Natural killer cell (primary cell): ENCODE data around the gene ZMAT2. TPM values are rescaled to one million over a fixed set of nuclear protein-coding genes. Genes with fewer than 3 reads are reported as not detected.

Source experiments
- ATAC-seq, 3 donors: fragments of 150-1000 bp in 2 of 3; fragments of 200-7000 bp in 1 of 3; cut with Tn5 transposase; 1 replicate in 1 of 3; 2 replicates in 2 of 3; pipeline ENCODE4 v1.10.0; 2021; ENCODE audit warnings: mild to moderate bottlenecking in 2 of 3, moderate library complexity in 2 of 3
- DNase-seq, 2 donors: peaks; one replicate each; pipeline versions ENCODE4 v3.0.0 to v3.0.0-alpha.2; 2013 to 2021; ENCODE audit warnings: mixed read lengths in 1 of 2
- H3K27ac ChIP-seq: one replicate; pipeline ENCODE4 v1.5.1; 2013; ENCODE audit warnings: mild to moderate bottlenecking, low read length
- H3K27me3 ChIP-seq: one replicate; pipeline ENCODE4 v1.6.1; 2013; ENCODE audit warnings: low read length; ENCODE audit not compliant: control insufficient read depth, insufficient read depth
- H3K36me3 ChIP-seq: one replicate; pipeline ENCODE4 v1.6.1; 2013; ENCODE audit warnings: low read length; ENCODE audit not compliant: control insufficient read depth, insufficient read depth
- H3K4me1 ChIP-seq: one replicate; pipeline ENCODE4 v1.6.1; 2013; ENCODE audit warnings: low read length; ENCODE audit not compliant: control insufficient read depth, insufficient read depth
- H3K4me3 ChIP-seq: one replicate; pipeline ENCODE4 v1.5.1; 2013; ENCODE audit warnings: low read length
- H3K9me3 ChIP-seq: one replicate; pipeline ENCODE4 v1.6.1; 2013; ENCODE audit warnings: low read length; ENCODE audit not compliant: control insufficient read depth, insufficient read depth
- H3K27ac Mint-ChIP-seq, 2 donors: one replicate each; pipeline ENCODE4 v1.8.0; 2022; ENCODE audit warnings: mild to moderate bottlenecking in 2 of 2, mixed read lengths in 2 of 2, moderate library complexity in 1 of 2
- H3K27me3 Mint-ChIP-seq, 2 donors: one replicate each; pipeline ENCODE4 v1.8.0; 2022; ENCODE audit warnings: low read depth in 2 of 2, mixed read lengths in 2 of 2
- H3K36me3 Mint-ChIP-seq: one replicate; pipeline ENCODE4 v1.8.0; 2022; ENCODE audit warnings: mixed read lengths
- H3K4me1 Mint-ChIP-seq, 2 donors: one replicate each; pipeline ENCODE4 v1.8.0; 2022; ENCODE audit warnings: mixed read lengths in 2 of 2
- H3K4me3 Mint-ChIP-seq: one replicate; pipeline ENCODE4 v1.8.0; 2022; ENCODE audit warnings: mild to moderate bottlenecking, moderate library complexity, mixed read lengths
- H3K9me3 Mint-ChIP-seq, 2 donors: one replicate each; pipeline ENCODE4 v1.8.0; 2022; ENCODE audit warnings: mixed read lengths in 2 of 2
- CTCF ChIP-seq: fragments of 200-600 bp; IDR thresholded peaks from one replicate; pipeline ENCODE4 v1.8.0; 2022; ENCODE audit warnings: antibody characterized with exemption
- WGBS: methylation state at CpG from one replicate; pipeline ENCODE4 v1.1.7; 2013; ENCODE audit warnings: missing lambda C conversion rate; ENCODE audit not compliant: insufficient coverage; 5-methylcytosine and 5-hydroxymethylcytosine counted together
- intact Hi-C: fragments of 100-400 bp; cut with micrococcal nuclease; formaldehyde crosslinking; loops from one replicate; pipeline ENCODE4 v1.14.2; 2022
- total RNA-seq, 4 donors: library from RNA; stranded (reverse); fragments of 120-200 nt in 1 of 4; gene quantifications; one replicate each; pipeline versions ENCODE4 v1.2.3 to v1.2.4, GENCODE V29; 2013 to 2022

The ZMAT2 gene
- total RNA-seq, 3 donors from 2014 or later (not counting 1 experiment from before 2014, with no cell fraction given) = 47.0 to 50.4 (median 49.5) TPM

DNA sequence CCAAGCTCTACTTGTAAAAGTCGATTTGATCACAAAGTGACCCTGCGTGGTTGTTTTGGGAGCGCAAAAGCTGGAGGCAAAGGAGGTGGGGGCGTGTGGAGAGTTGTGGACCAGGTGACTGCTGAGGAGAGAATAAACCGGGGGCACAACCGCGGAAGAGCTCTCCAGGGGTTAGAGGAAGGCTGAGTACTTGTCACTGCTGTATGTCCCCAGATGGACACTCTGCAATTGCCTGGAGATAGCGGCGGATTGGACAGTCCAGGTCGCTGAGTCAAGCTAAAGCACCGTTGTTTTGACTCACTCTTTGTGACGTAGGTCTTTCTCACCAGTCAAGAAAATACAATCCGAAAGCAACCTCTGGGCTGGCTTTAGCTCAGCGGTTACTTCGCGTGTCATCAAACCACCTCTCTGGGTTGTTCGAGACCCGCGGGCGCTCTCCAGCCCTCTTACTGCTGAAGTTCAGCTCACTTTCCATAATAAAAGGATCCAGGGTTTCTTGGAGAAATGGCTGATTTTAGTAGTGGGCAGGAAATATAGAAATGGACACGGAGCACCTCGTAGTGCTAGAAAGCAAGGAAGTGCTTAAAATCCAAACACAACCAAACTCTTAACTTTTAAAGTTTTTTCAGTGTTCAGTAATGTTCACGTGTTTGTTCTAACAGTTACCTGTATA is 25.7 kb downstream of the ZMAT2 start:
- Histone ChIP-seq H3K36me3 (no peaks in the 10 kb centered on the region), H3K4me1 (peaks cover 4% of the 10 kb centered on the region), H3K9me3 (no peaks in the 10 kb centered on the region), H3K27ac (no peak overlapping the region), H3K27me3 (no peaks in the 10 kb centered on the region), H3K4me3 (no peak overlapping the region)
- Mint-ChIP-seq H3K27me3 (peaks cover 29 to 31% of the 10 kb centered on the region in 2 donors), H3K36me3 (no peaks in the 10 kb centered on the region), H3K27ac (peak overlapping the region; percentile 86 to 87), H3K4me1 (peaks cover 9% of the 10 kb centered on the region in 2 donors), H3K9me3 (no peaks in the 10 kb centered on the region), H3K4me3 (peak overlapping the region; percentile 77)
- ATAC-seq = peak; percentile 82 to 92 (median 90)
- intact Hi-C loops = no loop called here
- DNase-seq = peak; percentile 45 to 80
- no peak for TF ChIP-seq CTCF
- WGBS = 19% methylated on average over 23 of the region's 23 CpGs

DNA sequence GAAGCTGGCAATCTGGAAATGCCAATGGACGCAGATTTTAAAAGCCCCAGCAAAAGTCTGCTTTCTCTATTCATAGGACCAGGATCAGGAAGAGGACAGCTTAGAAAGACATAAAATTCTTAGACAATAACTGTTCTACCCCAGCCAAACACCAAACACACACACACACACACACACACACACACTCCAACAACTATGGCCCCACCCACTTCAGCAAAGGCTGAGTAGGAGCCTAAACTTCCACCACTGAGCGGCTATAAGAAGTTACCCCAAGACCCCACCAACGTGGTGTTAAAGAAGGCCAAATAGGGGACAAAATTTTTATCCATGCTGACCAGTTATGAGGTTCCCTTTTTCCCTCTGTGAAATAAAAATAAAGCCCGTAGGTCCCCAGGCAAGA is 32.9 kb downstream of the ZMAT2 start:
- intact Hi-C loops = no loop called here
- H3K36me3 ChIP-seq = no peaks in the 10 kb centered on the region
- 64% methylated on average over 4 of the region's 4 CpGs for WGBS
- no peaks in the 10 kb centered on the region for H3K9me3 ChIP-seq
- no peak overlapping the region for H3K4me3 Mint-ChIP-seq
- no peaks in the 10 kb centered on the region for H3K36me3 Mint-ChIP-seq
- DNase-seq (no peak), ATAC-seq (no peak)
- H3K27ac Mint-ChIP-seq = no peak overlapping the region
- no peaks in the 10 kb centered on the region for H3K9me3 Mint-ChIP-seq
- no peaks in the 10 kb centered on the region for H3K4me1 Mint-ChIP-seq
- peaks cover 32 to 48% of the 10 kb centered on the region in 2 donors for H3K27me3 Mint-ChIP-seq
- TF ChIP-seq CTCF = no peak
- H3K27me3 ChIP-seq = peaks cover 4% of the 10 kb centered on the region
- H3K4me1 ChIP-seq = no peaks in the 10 kb centered on the region
- H3K27ac ChIP-seq = no peak overlapping the region
- no peak overlapping the region for H3K4me3 ChIP-seq

DNA sequence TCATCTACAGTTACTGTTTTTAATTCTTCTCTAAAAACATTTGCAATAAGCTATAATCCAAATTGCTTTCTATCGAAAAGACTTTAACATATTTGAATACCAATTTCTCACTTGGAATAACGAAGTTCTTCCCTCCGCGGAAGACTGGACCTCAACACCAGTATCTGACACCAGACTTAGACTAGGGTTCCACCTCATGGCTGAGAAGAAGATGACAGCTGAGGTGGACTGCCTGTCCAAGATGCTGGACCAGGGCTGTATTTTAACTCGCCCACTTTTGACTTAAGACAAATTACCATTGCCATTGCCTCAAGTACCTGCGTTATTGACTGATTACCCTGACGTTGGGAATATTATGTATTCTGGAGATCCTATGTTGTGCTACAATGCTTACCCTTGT is 34.1 kb downstream of the ZMAT2 start:
- Histone ChIP-seq H3K9me3 (no peaks in the 10 kb centered on the region), H3K27ac (no peak overlapping the region), H3K36me3 (no peaks in the 10 kb centered on the region), H3K4me1 (no peaks in the 10 kb centered on the region), H3K4me3 (no peak overlapping the region), H3K27me3 (peaks cover 4% of the 10 kb centered on the region)
- WGBS = 73% methylated on average over 7 of the region's 7 CpGs
- Mint-ChIP-seq H3K4me3 (no peak overlapping the region), H3K27me3 (peaks cover 27 to 41% of the 10 kb centered on the region in 2 donors), H3K27ac (no peak overlapping the region), H3K4me1 (no peaks in the 10 kb centered on the region), H3K9me3 (no peaks in the 10 kb centered on the region), H3K36me3 (no peaks in the 10 kb centered on the region)
- intact Hi-C loops = no loop called here
- DNase-seq (peak in 1 of 2 donors; percentile 10), ATAC-seq (no peak)
- no peak for TF ChIP-seq CTCF

DNA sequence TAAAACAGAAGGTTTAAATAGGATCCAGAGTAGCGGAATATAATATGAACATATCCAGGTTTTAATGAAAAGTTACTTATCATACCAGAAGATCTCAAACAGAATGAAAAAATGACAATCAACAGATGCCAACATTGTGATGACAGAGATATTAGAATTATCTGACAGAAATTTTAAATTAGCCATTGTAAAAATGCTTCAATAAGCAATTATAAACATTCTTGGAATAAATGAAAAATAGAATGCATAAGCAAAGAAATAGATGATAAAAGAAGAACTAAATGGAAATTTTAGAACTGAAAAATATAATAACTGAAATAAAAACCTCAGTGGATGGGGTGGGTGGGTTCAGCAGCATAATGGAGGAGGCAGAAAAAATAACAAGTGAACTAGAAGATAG is 37.2 kb downstream of the ZMAT2 start:
- intact Hi-C loops = no loop called here
- peaks cover 0 to 2% of the 10 kb centered on the region in 2 donors for H3K9me3 Mint-ChIP-seq
- no peak for DNase-seq
- peaks cover 4% of the 10 kb centered on the region for H3K27me3 ChIP-seq
- no CpG with 5 or more reads among the region's 1 CpG for WGBS
- H3K36me3 ChIP-seq = no peaks in the 10 kb centered on the region
- ATAC-seq = no peak
- no peaks in the 10 kb centered on the region for H3K4me1 Mint-ChIP-seq
- TF ChIP-seq CTCF = no peak
- H3K9me3 ChIP-seq = peaks cover 3% of the 10 kb centered on the region
- no peak overlapping the region for H3K4me3 ChIP-seq
- H3K4me1 ChIP-seq = no peaks in the 10 kb centered on the region
- H3K27ac ChIP-seq = no peak overlapping the region
- no peak overlapping the region for H3K27ac Mint-ChIP-seq
- no peaks in the 10 kb centered on the region for H3K36me3 Mint-ChIP-seq
- H3K4me3 Mint-ChIP-seq = no peak overlapping the region
- peaks cover 31 to 47% of the 10 kb centered on the region in 2 donors for H3K27me3 Mint-ChIP-seq
